ENCODE measurements around the gene SYT13. TPM values are rescaled to one million over a fixed set of nuclear protein-coding genes. Genes with fewer than 3 reads are reported as not detected.

Gene SYT13
- total RNA-seq, 1 experiment from 2014 or later: not detected

DNA sequence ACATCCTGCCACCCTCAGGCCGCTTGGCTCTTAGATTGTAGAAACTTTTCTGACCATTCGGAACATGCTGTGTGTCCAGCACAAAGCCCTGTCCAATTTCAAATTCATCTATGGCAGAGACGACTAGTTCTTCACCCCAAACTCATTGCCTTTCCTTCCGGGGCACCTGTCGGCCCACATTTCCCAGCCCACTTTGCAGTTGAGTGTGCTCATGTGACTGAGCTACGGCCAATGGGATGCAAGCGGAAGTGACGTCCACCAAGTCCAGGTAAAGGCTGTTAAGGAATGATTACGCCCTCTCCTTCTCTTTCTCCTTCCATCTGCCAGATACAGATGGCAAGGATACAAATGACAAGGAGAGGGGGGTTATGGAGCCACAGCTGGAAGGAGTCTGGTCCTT is 32.5 kb downstream of the SYT13 start:
- TF ChIP-seq, protein P1, sequence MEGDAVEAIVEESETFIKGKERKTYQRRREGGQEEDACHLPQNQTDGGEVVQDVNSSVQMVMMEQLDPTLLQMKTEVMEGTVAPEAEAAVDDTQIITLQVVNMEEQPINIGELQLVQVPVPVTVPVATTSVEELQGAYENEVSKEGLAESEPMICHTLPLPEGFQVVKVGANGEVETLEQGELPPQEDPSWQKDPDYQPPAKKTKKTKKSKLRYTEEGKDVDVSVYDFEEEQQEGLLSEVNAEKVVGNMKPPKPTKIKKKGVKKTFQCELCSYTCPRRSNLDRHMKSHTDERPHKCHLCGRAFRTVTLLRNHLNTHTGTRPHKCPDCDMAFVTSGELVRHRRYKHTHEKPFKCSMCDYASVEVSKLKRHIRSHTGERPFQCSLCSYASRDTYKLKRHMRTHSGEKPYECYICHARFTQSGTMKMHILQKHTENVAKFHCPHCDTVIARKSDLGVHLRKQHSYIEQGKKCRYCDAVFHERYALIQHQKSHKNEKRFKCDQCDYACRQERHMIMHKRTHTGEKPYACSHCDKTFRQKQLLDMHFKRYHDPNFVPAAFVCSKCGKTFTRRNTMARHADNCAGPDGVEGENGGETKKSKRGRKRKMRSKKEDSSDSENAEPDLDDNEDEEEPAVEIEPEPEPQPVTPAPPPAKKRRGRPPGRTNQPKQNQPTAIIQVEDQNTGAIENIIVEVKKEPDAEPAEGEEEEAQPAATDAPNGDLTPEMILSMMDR (conservative IDR thresholded peaks at IDR 0.05): no peak
- TF ChIP-seq EZH2 (IDR thresholded peaks at IDR 0.05; ENCODE audit: low read depth): no peak
- H3K27ac ChIP-seq: no peak overlapping the region
- H3K9me2 ChIP-seq (ENCODE audit: insufficient read depth): no peaks in the 10 kb centered on the region
- no peak overlapping the region for H3K4me3 ChIP-seq
- H2AFZ ChIP-seq: no peak overlapping the region
- no peaks in the 10 kb centered on the region for H3K79me2 ChIP-seq (ENCODE audit: low read depth)
- intact Hi-C loops (cut with micrococcal nuclease; ENCODE audit: unreplicated experiment): loop anchor here (2.0 kb wide), 1 partner anchor 39 kb away; no protein-coding TSS in a partner anchor
- BruUV-seq (replicated peaks): no TSS peak
- H3K36me3 ChIP-seq (ENCODE audit: low read depth): no peaks in the 10 kb centered on the region
- peaks cover 40% of the 10 kb centered on the region for H3K27me3 ChIP-seq (ENCODE audit: insufficient read depth, low read depth)
- ChIA-PET POLR2A (ENCODE audit: unreplicated experiment) (no interaction called here), CTCF (no interaction called here)
- no peak overlapping the region for H3K4me2 ChIP-seq
- no peak for DNase-seq
- H3K9me3 ChIP-seq (ENCODE audit: insufficient read depth, low read depth): no peaks in the 10 kb centered on the region
- no peaks in the 10 kb centered on the region for H3K4me1 ChIP-seq (replicated peaks; ENCODE audit: insufficient read depth)
- no peaks in the 10 kb centered on the region for H4K20me1 ChIP-seq (ENCODE audit: insufficient read depth)
- no peaks in the 10 kb centered on the region for H3F3A ChIP-seq (ENCODE audit: insufficient read depth, low read depth)

DNA sequence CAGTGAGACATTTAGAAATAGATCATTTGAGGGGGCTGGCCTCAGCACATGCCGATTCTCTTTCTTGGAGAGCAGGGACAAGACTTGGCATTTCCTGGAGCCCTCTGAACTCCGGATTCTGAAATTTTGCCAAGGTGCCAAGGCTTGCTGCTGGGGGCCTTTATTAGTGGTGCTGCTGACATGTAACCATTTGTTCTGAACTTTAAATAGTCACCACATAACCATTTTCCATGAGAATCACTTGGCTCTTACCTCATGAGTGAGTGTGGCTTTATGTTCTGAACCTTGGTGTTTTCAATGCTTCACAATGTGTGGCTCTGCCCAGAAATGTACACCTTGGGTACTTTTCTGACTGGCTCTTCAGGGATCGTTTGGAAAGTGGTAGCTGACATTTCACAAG is 33.3 kb downstream of the SYT13 start:
- H2AFZ ChIP-seq: no peak overlapping the region
- H3K4me1 ChIP-seq (replicated peaks; ENCODE audit: insufficient read depth): no peaks in the 10 kb centered on the region
- H3K27ac ChIP-seq: no peak overlapping the region
- no peaks in the 10 kb centered on the region for H3K79me2 ChIP-seq (ENCODE audit: low read depth)
- no peaks in the 10 kb centered on the region for H3K9me3 ChIP-seq (ENCODE audit: insufficient read depth, low read depth)
- CTCF ChIA-PET: interaction anchor here (1.1 kb wide), 1 partner anchor 142 kb away, joined by 4 read pairs; no protein-coding TSS in a partner anchor
- H3K4me2 ChIP-seq: no peak overlapping the region
- TF ChIP-seq EZH2 (IDR thresholded peaks at IDR 0.05; ENCODE audit: low read depth): no peak
- TF ChIP-seq, protein P1 (conservative IDR thresholded peaks at IDR 0.05): no peak
- BruUV-seq (replicated peaks): no TSS peak
- POLR2A ChIA-PET (ENCODE audit: unreplicated experiment): no interaction called here
- no peak overlapping the region for H3K4me3 ChIP-seq
- H4K20me1 ChIP-seq (ENCODE audit: insufficient read depth): no peaks in the 10 kb centered on the region
- no peaks in the 10 kb centered on the region for H3K9me2 ChIP-seq (ENCODE audit: insufficient read depth)
- peaks cover 44% of the 10 kb centered on the region for H3K27me3 ChIP-seq (ENCODE audit: insufficient read depth, low read depth)
- H3F3A ChIP-seq (ENCODE audit: insufficient read depth, low read depth): no peaks in the 10 kb centered on the region
- no peaks in the 10 kb centered on the region for H3K36me3 ChIP-seq (ENCODE audit: low read depth)
- intact Hi-C loops (cut with micrococcal nuclease; ENCODE audit: unreplicated experiment): loop anchor here (2.0 kb wide), 1 partner anchor 40 kb away; no protein-coding TSS in a partner anchor
- no peak for DNase-seq

DNA sequence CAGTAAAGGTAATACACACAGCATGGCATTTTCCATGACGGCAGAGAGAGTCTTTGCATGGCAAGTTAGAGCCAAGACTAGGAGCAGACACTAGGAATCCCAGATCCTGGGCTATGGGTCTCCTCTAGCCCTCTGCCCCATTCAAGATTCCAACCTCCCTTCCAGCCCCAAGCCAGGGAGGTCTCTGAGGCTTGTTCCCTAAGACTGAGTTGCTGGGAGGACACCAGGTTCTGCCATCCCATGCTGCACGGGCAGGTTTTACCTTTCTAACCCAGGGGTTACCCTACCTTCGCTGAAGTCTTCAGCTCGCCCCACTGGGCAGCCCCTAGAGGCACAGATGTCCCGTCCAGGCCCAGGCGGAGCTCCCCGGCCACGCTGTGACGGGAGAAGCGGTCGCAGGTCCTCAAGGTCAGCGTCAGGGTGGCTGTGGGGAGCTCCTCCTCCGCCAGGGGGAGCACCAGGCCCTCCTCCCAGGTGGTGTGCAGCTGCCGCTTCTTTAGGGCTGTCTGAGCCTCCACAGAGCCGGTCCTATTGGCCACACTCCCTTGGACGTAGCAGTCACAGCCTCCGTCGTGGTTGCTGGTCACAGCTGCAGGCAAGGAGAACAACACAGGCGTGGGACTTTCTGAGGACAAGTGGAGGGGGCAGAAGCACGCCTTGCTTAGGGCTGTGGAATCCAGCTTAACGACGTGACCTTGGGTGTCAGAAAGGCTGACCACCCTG is 33.8 kb downstream of the SYT13 start:
- POLR2A ChIA-PET (ENCODE audit: unreplicated experiment): no interaction called here
- Histone ChIP-seq H3K4me3 (no peak overlapping the region), H3K9me3 (ENCODE audit: insufficient read depth, low read depth) (no peaks in the 10 kb centered on the region), H3K36me3 (ENCODE audit: low read depth) (no peaks in the 10 kb centered on the region), H2AFZ (no peak overlapping the region), H3F3A (ENCODE audit: insufficient read depth, low read depth) (no peaks in the 10 kb centered on the region), H3K9me2 (ENCODE audit: insufficient read depth) (no peaks in the 10 kb centered on the region), H3K27ac (no peak overlapping the region), H3K4me2 (no peak overlapping the region), H3K79me2 (ENCODE audit: low read depth) (no peaks in the 10 kb centered on the region), H3K4me1 (replicated peaks; ENCODE audit: insufficient read depth) (no peaks in the 10 kb centered on the region), H4K20me1 (ENCODE audit: insufficient read depth) (no peaks in the 10 kb centered on the region), H3K27me3 (ENCODE audit: insufficient read depth, low read depth) (peaks cover 48% of the 10 kb centered on the region)
- CTCF ChIA-PET: interaction anchor here (1.1 kb wide), 1 partner anchor 142 kb away, joined by 4 read pairs; no protein-coding TSS in a partner anchor
- no TSS peak for BruUV-seq (replicated peaks)
- TF ChIP-seq EZH2 (IDR thresholded peaks at IDR 0.05; ENCODE audit: low read depth): no peak
- TF ChIP-seq, protein P1 (conservative IDR thresholded peaks at IDR 0.05): peak; percentile 76
- intact Hi-C loops (cut with micrococcal nuclease; ENCODE audit: unreplicated experiment): loop anchor here (2.0 kb wide), 1 partner anchor 41 kb away; no protein-coding TSS in a partner anchor
- peak in 1 of 2 experiments; percentile 38 for DNase-seq

Data from PC-9 (cell line).